NCI-H128 (cell line): ENCODE data around the gene TASP1.

Experiments used
- DNase-seq: peaks from one replicate; lab custom pipeline; 2025; ENCODE audit not compliant: unreplicated experiment; lab: John Stamatoyannopoulos, UW

TASP1 gene

GRCh38 chr20:13574071-13574470 lies 64.7 kb downstream of the TASP1 start:
- no peak for DNase-seq

DNA sequence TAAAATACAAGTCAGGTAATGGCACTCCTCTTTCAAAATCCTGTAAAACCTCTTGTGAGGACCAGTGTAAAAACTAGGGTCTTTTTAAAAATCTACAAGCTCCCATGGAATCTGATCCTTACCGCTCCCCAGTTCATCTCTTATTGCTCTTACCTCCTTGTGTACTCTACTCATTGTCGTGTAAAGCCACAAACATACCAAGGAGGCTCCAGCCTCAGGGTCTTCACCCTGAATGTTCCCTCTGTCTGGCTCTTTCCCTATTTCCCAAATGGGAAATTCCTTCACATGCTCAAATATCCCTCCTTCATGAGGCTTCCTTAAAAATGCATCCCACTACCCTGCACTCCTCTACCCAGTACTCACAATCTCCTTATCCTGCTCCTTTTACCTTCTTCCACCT lies 67.1 kb downstream of the TASP1 start:
- DNase-seq = no peak

GRCh38 chr20:13567663-13568062 lies 71.1 kb downstream of the TASP1 start:
- no peak for DNase-seq

- DNase-seq = no peak
Measured at GRCh38 chr20:13563854-13564253, 74.9 kb downstream of the TASP1 start.

DNA sequence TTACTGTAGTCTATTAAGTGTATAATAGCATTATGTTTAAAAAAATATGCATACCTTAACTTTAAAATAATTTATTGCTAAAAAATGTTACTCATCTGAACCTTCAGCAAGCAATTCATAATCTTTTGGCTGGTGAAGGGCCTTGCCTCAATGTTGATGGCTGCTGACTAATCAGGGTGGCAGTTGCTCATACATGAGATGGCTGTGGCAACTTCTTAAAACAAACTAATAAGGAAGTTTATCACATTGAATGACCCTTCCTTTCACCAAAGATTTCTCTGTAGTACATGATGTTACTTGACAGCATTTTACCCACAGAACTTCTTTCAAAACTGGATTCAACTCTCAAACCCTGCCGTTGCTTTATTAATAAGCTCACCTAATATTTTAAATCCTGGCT lies 84.0 kb downstream of the TASP1 start:
- DNase-seq = no peak

DNA sequence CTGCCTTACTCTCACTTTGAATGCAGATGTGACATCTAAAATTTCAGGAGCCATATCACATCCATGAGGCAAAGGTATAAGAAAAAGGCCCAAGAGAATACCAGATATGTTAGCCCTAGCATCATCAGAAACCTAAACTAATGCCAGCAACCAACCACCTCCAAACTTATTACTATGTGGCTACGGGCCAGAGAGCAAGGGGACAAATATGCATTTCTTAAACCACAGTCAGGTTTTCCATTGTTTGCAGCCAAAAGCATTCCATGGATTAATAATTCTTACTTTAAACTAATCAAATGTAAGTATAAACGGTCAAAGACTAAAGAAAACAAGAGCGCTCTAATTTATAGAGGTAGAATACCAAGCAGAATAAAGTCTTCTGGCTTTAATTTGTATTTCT lies 84.7 kb downstream of the TASP1 start:
- DNase-seq = no peak

DNA sequence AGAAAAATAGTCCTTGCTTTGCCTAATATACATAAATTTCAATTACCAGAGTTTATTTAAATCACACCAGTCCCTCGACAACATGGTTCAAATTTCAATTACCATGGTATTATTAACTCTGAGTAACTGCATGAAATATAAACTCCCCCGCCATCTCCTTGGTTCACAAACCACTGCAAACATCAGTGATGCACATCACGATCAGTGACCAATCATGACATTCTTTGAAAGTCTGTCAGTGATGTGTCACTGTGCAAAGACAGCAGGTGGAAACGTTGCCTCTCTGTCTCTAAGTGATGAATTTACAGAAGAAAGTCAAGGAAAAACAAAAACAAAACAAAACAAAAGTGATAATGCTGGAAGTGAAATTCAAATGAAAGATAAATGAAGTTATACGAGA lies 86.7 kb downstream of the TASP1 start:
- no peak for DNase-seq

GRCh38 chr20:13549451-13549850 lies 89.3 kb downstream of the TASP1 start:
- no peak for DNase-seq

- peak; percentile 65 for DNase-seq
Measured at GRCh38 chr20:13546497-13547131, 92.1 kb downstream of the TASP1 start.

GRCh38 chr20:13545790-13546189 lies 92.9 kb downstream of the TASP1 start:
- DNase-seq = no peak

DNA sequence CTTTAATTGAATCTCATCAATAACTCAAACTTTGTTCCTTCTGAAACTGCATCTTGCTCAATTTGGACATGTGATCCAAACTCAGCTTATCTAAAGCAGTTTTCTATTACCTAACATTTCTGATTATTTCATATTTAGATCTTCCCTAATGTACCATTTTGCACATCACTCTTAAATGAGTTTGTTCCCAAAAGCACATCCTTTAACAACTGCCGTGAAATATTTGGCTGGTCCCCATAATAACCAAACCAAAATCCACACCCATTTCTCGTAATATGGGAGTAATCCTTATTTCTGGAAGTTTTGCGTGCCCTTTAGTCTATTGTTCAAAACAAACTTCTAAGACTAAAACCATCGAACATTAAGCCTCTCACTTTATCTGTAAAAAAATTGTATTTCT lies 94.9 kb downstream of the TASP1 start:
- no peak for DNase-seq

- no peak for DNase-seq
Measured at GRCh38 chr20:13535627-13536026, 103.1 kb downstream of the TASP1 start.

GRCh38 chr20:13533946-13534345 lies 104.8 kb downstream of the TASP1 start:
- DNase-seq = no peak

DNA sequence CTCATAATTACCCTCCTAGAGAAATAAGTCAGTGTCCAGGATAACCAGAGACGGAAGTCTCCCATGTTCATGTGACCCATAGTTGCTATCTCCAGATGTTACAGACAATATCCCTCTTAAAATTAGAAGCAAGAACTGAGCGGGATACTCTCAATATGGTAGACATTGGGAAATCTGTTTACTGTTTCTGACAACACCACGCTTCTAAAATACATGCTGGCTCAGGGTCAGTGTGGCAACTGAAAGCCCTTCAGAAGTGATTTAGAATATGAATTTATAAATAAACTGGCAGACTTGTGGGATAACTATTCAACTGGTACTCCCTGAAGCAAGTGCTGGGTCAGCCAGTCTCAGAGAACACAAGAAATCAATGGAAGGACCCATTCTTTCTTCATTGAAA lies 108.6 kb downstream of the TASP1 start:
- DNase-seq = no peak

DNA sequence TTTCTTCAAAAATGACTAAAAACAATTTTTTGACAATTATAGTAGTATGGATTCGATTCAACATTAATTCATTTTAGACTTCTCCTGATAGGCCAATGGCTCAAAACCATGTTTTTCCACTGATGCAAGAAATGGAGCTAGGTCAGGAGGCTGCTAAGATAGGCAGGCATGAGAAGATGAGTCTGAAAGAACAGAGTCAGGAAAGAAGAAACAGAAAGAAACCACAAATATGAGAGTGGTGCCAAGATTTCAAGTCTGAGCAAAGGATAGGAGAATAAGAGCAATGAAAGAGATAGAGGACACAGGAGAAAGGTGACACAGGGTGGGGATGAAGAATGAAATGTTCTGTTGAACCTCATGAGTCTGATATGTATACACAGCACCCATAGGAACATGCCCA lies 112.2 kb downstream of the TASP1 start:
- DNase-seq = no peak

GRCh38 chr20:13525225-13525940 lies 113.3 kb downstream of the TASP1 start:
- DNase-seq = no peak

DNA sequence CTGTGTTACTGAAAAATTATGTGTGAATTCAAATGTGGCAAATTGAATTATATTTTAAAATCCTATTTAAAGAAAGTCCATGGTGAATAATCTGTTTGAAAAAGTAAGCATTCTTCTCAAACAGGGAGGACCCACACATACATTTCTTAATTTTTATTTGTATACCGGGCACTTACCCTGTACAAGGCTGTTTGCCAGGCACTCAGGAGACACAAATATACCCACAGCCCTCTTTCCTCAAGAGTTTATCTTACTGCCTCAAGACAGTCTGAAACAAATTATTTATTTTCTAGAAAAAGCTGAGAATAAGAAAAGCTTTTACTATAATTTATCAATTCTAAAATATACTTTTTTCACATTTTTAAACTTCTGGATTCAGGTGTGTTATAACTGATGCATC lies 114.4 kb downstream of the TASP1 start:
- no peak for DNase-seq

GRCh38 chr20:13517831-13518230 lies 120.9 kb downstream of the TASP1 start:
- DNase-seq = no peak

DNA sequence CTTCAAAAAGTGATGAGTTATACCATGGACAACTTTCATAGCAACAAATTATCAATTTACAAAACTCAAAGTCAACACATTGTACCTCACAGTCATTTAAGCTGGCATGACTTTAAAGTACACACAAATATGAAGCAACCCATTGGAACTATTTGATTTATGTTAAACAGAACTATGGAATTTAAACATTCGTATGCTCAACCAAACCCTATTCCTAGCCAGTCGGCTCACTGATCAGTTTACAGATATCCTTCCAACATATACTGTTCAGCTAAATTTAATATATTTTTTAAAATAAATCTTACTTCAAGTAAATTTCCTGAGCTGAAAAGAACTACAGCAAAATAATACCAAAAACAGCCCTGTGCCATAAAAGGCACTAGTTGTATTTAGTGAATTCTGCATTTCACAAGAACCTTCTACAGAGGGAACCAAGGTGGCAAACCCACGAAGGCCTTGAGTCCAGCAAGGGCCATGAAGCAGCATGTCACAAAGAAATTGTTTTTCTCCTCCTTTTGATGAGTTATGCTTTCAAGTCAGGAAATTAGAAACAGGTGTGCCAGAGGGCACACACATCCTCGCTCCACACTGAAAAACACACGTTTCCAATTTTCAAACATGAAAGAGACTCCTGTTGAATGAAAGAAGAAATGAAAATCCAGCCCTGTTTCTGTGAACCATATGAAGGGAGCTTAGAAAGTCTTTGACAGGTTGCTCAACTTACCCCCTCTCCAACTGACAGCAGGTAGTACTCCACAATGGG lies 122.8 kb downstream of the TASP1 start:
- no peak for DNase-seq

GRCh38 chr20:13515291-13515690 lies 123.4 kb downstream of the TASP1 start:
- DNase-seq = no peak

DNA sequence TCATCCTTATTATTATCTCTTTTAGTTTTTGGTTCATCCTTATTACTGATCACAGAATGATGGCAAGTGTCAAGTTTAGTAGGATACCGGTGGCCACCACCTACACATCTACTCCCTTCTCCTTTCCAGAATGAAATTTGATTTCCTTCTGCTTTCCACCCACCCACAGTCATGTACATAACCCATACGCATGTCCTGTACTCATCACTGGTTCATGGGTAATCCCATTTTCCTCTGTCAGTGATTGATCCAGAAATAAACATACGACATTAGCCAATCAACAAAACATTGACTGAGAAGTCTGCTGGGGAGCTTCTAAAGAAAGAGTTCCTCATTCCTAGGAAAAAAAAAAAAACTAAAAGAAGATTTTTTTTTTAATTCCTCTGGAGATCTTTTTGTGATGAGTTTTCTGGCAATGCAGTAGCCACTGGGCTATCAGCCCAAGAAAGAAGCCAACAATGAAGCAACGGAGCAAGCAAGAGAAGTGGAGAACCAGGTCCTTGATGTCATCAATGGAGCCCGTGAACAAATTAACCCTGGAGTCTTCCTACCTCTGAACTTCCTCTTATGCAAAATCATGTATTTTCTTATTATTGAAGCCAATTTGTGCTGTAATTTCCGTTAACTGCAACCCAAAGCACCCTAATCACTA lies 127.8 kb downstream of the TASP1 start:
- no peak for DNase-seq

- no peak for DNase-seq
Measured at GRCh38 chr20:13507646-13508045, 131.1 kb downstream of the TASP1 start.
